ENCODE measurements around the gene GPR89B.
"Not testable (repeated sequence)": the region's sequence is repeated elsewhere in the genome, so short reads cannot be mapped to it uniquely, and the experiment has no call there.

GPR89B gene

DNA sequence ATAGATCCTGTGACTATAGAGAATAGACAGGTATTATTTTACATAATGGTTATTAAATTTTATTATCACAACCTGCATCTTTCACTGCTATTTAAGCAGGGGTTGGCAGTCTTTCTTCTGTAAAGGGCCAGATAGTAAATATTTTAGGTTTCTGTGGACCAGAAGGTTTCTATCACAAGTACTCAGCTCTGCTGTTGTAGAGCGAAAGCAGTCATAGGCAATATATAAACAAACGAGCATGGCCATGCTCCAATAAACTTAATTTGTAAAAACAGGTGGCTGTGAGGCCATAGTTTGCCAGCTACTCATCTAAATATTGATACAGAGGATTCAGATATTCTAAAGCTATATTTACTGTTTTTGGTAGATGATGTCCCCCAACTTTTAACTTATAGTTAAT lies 12.2 kb downstream of the GPR89B start:
- not testable (repeated sequence) for DNase-seq

DNA sequence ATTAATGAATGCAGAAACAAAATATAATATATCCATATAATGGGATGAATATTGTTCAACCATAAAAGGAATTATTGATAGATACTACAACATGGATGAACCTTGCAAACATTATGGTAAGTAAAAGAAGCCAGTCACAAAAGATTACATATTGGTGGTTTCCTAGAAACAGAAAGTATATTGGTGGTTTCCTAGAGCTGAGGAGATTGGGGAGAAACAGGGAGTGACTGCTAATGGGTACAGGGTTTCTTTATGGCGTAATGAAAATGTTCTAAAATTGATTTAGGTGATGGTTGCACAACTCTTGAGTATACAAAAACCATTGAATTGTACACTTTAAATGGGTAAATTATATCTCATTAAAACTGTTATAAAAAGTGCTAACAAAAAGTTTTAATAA lies 14.3 kb downstream of the GPR89B start:
- not testable (repeated sequence) for DNase-seq

GRCh38 chr1:147949517-147949916 lies 21.3 kb downstream of the GPR89B start:
- not testable (repeated sequence) for DNase-seq

DNA sequence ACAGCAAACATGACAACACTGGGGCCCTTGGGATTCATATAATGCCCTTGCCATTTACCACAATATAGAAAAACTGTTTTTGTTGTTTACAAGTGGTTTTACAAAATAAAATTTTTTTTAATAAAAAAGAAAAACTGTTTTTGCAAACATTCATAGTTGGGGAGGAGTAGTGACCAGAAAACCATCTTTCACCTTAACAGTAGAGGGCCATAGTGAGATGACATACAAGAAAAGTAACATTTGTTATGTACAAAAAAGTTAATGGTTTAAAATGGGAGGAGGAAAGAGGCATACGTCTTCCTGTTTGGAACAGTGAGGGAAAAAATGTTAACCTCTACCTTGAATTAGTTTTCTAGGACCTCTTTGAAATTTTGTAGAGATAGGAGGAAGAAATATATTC lies 30.7 kb downstream of the GPR89B start:
- not testable (repeated sequence) for DNase-seq

DNA sequence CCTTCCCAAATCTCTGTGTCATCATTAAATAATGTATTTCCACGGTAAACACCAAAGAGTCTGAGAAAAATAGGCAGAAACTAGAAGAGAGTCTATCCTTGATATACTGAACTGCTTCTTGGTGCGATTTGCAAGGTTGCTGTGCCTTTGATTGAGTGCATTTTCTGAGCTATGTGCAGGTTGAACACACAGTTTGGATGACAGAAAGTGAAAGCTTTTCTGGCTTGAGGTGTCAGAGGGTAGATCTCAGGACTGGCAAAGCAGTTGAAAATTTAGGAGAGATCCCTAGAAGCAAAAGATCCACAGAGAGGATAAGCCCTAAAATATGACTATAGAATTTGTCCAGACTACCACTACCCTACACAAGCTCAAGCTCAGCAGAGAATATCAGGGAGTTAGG lies 31.5 kb downstream of the GPR89B start:
- DNase-seq: not testable (repeated sequence)

- not testable (repeated sequence) for DNase-seq
Observed at GRCh38 chr1:147964575-147964974, 36.4 kb downstream of the GPR89B start.

DNA sequence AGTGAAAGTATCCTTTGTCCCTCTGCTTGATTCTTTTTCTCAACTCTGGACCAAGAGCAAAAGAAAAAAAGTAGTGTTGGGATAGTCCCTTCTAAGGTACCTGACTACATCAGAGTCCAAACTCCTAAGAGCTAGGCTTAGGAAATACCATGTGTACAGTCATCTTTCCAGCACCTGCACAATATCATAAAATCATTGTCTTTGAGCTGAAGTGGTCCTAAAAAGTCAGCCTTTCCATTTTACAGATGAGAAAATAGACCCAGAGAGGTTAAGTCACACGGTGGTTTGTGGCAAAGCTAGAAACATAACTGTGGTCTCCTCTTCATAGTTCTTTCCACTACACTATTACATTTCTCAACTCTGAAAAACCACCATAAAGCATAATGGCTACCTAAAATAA lies 38.4 kb downstream of the GPR89B start:
- DNase-seq: not testable (repeated sequence)

DNA sequence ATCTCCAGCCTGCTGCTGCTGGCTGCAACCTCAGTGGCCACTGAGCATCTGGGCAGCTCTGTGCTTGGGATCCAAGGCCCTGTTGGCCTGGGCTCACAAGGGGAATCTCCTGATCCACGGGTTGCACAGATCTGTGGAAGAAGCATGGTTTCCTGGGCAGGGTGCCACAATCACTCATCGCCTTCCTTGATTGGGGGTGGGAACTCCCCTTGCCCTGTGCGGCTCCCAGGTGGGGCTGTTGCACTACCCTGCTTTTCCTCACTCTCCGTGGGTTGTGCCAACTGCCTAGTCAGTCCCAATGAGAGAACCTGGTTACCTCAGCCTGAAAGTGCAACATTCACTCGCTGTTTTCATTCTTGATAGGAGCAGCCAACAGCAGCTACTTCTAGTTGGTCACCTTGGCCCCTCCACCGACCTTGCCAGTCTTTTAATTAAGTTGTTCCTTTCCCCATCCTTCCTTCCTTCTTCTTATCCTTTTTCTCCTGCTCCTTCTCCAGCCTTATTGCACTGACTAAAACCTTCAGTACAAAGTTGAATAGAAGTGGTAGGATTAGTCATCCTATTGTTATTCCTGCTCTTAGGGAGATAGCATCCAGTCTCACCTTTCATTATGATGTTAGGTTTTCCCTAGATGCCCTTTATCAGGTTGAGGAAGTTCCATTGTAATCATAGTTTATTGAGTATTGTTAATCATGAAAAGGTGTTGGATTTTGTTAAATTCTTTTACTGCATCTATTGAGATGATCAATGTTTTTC lies 50.9 kb downstream of the GPR89B start:
- DNase-seq: not testable (repeated sequence)

DNA sequence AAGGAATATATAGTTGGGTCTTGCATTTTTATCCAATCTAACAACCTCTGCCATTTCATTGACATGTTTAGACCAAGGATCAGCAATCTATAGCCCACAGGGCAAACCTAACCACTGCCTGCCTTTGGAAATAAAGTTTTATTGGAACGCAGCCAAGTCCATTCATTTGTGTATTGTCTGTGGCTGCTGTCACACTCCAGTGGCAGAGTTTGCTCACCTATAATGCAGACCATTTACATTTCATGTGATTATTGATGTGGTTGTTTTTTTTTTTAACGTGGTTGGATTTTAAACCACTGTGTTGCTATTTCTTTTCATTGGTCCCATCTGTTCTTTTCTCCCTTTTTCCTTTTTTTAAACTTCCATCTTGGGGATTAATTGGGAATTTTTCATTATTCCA lies 57.2 kb downstream of the GPR89B start:
- not testable (repeated sequence) for DNase-seq

GRCh38 chr1:147987893-147988292 lies 59.7 kb downstream of the GPR89B start:
- DNase-seq: not testable (repeated sequence)

DNA sequence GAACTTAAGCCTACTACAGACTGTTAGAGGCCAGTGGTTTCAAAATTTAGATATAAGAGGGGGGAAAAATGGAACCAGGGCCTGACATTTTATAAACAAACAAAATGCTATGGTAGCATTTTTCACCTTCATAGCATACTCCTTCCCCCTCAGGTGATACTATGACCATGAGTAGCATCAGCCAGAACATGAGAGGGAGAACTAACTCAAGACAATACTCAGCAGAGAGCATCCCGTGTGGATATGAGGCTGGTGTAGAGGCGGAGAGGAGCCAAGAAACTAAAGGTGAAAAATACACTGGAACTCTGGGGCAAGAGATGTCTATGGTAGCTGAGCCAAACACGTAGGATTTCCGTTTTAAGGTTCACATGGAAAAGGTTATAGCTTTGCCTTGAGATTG lies 64.7 kb downstream of the GPR89B start:
- not testable (repeated sequence) for DNase-seq

GRCh38 chr1:147993400-147993799 lies 65.2 kb downstream of the GPR89B start:
- not testable (repeated sequence) for DNase-seq

GRCh38 chr1:147993825-147994615 lies 65.8 kb downstream of the GPR89B start:
- not testable (repeated sequence) for DNase-seq

GRCh38 chr1:147996088-147996487 lies 67.9 kb downstream of the GPR89B start:
- DNase-seq: not testable (repeated sequence)

- DNase-seq: not testable (repeated sequence)
Observed at GRCh38 chr1:148007724-148008123, 79.5 kb downstream of the GPR89B start.

DNA sequence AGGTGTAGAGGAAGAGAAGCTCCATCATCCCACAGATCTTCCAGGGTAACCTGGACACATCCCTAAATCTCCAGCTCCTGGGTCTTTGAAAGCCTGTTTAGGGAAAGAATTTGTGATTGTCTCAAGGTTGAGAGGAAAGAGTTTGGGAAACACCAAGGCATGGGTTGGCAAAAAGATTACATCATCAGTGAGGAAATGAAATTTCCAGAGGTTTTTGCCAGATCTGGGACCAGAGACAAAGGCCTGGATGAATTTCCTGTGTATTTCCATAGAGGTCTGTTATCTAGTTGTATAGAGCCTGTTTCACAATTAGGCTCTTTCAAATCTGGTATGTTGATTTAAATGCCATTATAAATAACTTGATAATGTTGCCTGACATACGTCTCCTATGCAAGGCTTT lies 82.3 kb downstream of the GPR89B start:
- no peak for DNase-seq

GRCh38 chr1:148013177-148014144 lies 85.2 kb downstream of the GPR89B start:
- not testable (repeated sequence) for DNase-seq

GRCh38 chr1:148014289-148015200 lies 86.3 kb downstream of the GPR89B start:
- not testable (repeated sequence) for DNase-seq

- DNase-seq: not testable (repeated sequence)
Observed at GRCh38 chr1:148024918-148025317, 96.7 kb downstream of the GPR89B start.

- not testable (repeated sequence) for DNase-seq
Observed at GRCh38 chr1:148027004-148027403, 98.8 kb downstream of the GPR89B start.

DNA sequence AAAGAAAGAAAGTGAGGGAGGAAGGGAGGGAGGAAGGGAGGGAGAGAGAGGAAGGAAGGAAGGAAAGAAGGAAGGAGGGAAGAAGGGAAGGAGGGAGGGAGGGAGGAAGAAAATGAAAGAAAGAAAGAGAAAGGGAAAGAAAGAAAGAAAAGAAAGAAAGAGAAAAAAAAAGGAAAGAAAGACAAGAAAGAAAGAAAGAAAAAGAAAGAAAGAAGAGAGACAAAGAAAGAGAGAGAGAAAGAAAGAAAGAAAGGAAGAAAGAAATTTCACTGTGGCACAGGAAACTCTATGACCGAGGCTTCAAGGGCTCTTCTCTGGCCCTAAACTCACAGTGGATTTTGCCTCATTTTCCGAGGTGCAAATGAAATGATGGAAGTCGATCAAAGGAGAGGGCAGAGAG lies 104.0 kb downstream of the GPR89B start:
- DNase-seq: not testable (repeated sequence)

Measured in suppressor macrophage (primary cell).